K562 (cell line): ENCODE measurements around the gene SIRT3. TPM values are rescaled to one million over a fixed set of nuclear protein-coding genes. Genes with fewer than 3 reads are reported as not detected.
A peak's percentile ranks its signal among the peaks of the same experiment; 100 is the strongest.

ENCODE experiments used
- ARID1B ChIP-seq: fragments of 450-650 bp; IDR thresholded peaks from 2 replicates; pipeline ENCODE4 v1.6.1; 2016; ENCODE audit warnings: antibody characterized with exemption, mild to moderate bottlenecking, inconsistent platforms
- CBX8 ChIP-seq: fragments of 200-600 bp; sonication (generic); IDR thresholded peaks from 2 replicates; pipeline ENCODE4 v1.6.1; 2012; ENCODE audit warnings: borderline replicate concordance, mixed run types, low read depth, mild to moderate bottlenecking, moderate library complexity, mixed read lengths, low read length, control low read depth, inconsistent platforms; ENCODE audit not compliant: poor library complexity, severe bottlenecking; ENCODE audit errors: extremely low read depth
- CEBPB ChIP-seq: fragments of 450-650 bp; IDR thresholded peaks from 2 replicates; pipeline ENCODE4 v1.6.1; 2016; ENCODE audit warnings: missing genetic modification characterization, missing compliant biosample characterization
- CHCHD3 ChIP-seq: fragments of 250-450 bp; sonication (Bioruptor Pico); IDR thresholded peaks from 2 replicates; pipeline ENCODE4 v2.1.2; 2022; ENCODE audit warnings: mild to moderate bottlenecking
- CREBBP ChIP-seq: IDR thresholded peaks from one replicate; pipeline ENCODE4 v1.6.1; 2012; ENCODE audit warnings: low read depth, mild to moderate bottlenecking, control low read depth, inconsistent platforms, low read length
- FOXK2 ChIP-seq, 2 experiments: fragments of 450-650 bp; IDR thresholded peaks in 1 of 2; conservative IDR thresholded peaks in 1 of 2; 2 replicates each; pipeline ENCODE4 v1.6.1; 2016; ENCODE audit warnings: low read depth in 2 of 2, mild to moderate bottlenecking in 1 of 2
- FOXP1 ChIP-seq: sonication (generic); formaldehyde crosslinking; IDR thresholded peaks from 2 replicates; pipeline ENCODE4 v1.8.0; 2022; ENCODE audit warnings: mild to moderate bottlenecking, missing genetic modification reagents
- GTF2E2 ChIP-seq: fragments of 200-800 bp; sonication (Bioruptor generic); IDR thresholded peaks from 2 replicates; pipeline ENCODE4 v1.6.1; 2016; ENCODE audit warnings: missing genetic modification characterization, missing compliant biosample characterization
- HDAC1 ChIP-seq, 2 experiments: fragments of 450-650 bp; IDR thresholded peaks; 2 replicates each; pipeline ENCODE4 v1.6.1; 2016 to 2017; ENCODE audit warnings: inconsistent platforms in 1 of 2, mild to moderate bottlenecking in 1 of 2, moderate library complexity in 1 of 2
- KAT7 ChIP-seq: sonication (generic); formaldehyde crosslinking; IDR thresholded peaks from 2 replicates; pipeline ENCODE4 v1.8.0; 2022; ENCODE audit warnings: missing genetic modification reagents, mild to moderate bottlenecking, borderline replicate concordance
- MTA1 ChIP-seq: fragments of 450-650 bp; IDR thresholded peaks from 2 replicates; pipeline ENCODE4 v1.6.1; 2017; ENCODE audit warnings: borderline replicate concordance
- NFXL1 ChIP-seq: fragments of 450-650 bp; formaldehyde crosslinking; IDR thresholded peaks from 2 replicates; pipeline ENCODE4 v1.4.0; 2021; ENCODE audit warnings: mild to moderate bottlenecking
- NFYB ChIP-seq: IDR thresholded peaks from 2 replicates; pipeline ENCODE4 v1.6.1; 2011; ENCODE audit warnings: mild to moderate bottlenecking, moderate library complexity; ENCODE audit not compliant: insufficient read length; ENCODE audit errors: extremely low read depth
- NUFIP1 ChIP-seq: fragments of 450-650 bp; IDR thresholded peaks from 2 replicates; pipeline ENCODE4 v1.6.1; 2018; ENCODE audit not compliant: partially characterized antibody
- TEAD4 ChIP-seq, 2 experiments: sonication (generic) in 1 of 2; formaldehyde crosslinking in 1 of 2; IDR thresholded peaks; 2 replicates each; pipeline versions ENCODE4 v1.6.1 to v1.8.0; 2012 to 2022; ENCODE audit warnings: borderline replicate concordance in 1 of 2, inconsistent platforms in 1 of 2, low read length in 1 of 2, mild to moderate bottlenecking in 1 of 2, missing genetic modification reagents in 1 of 2
- TGIF2 ChIP-seq: sonication (generic); formaldehyde crosslinking; IDR thresholded peaks from 2 replicates; pipeline ENCODE4 v1.8.1; 2022; ENCODE audit warnings: mild to moderate bottlenecking, missing genetic modification reagents, moderate library complexity
- XRCC4 ChIP-seq: IDR thresholded peaks from one replicate; pipeline ENCODE4 v1.6.1; 2011; ENCODE audit not compliant: insufficient read depth, insufficient read length; ENCODE audit errors: extremely low read depth
- ZNF174 ChIP-seq: fragments of 250-450 bp; sonication (Bioruptor Pico); IDR thresholded peaks from 2 replicates; pipeline ENCODE4 v1.4.0; 2020; ENCODE audit warnings: mild to moderate bottlenecking
- ZNF766 ChIP-seq: fragments of 200-800 bp; sonication (Bioruptor generic); conservative IDR thresholded peaks from 2 replicates; pipeline ENCODE4 v1.6.1; 2016; ENCODE audit warnings: missing genetic modification characterization, missing compliant biosample characterization
- polyA plus RNA-seq, 8 experiments: library from polyadenylated mRNA; depleted of rRNA in 4 of 8; stranded (reverse) in 5 of 8; unstranded in 3 of 8; fragments of >200 nt; fragmentation: Nextera tagmentation in 2 of 8; fragmentation: Illumina TruSeq in 1 of 8; extraction: Ambion mirVana in 2 of 8; extraction: Trizol in 1 of 8; gene quantifications; 2 replicates each; pipeline versions ENCODE4 v1.2.1 to v1.2.3, GENCODE V29; 2011 to 2014; ENCODE audit warnings: inconsistent platforms in 1 of 8, missing spikeins in 1 of 8
- total RNA-seq, 7 experiments: library from RNA; depleted of rRNA in 6 of 7; stranded (reverse); fragments of >200 nt in 6 of 7; fragmentation: Illumina TruSeq in 2 of 7; extraction: Trizol in 2 of 7; gene quantifications; 2 replicates each; pipeline versions ENCODE4 v1.2.1 to v1.2.3, GENCODE V29; 2011 to 2021; ENCODE audit warnings: low replicate concordance in 1 of 7
- TF ChIP-seq, protein P1 (sequence below): sonication (generic); formaldehyde crosslinking; IDR thresholded peaks from 2 replicates; pipeline ENCODE4 v1.8.0; 2022; ENCODE audit warnings: mild to moderate bottlenecking, missing genetic modification reagents
- TF ChIP-seq, protein P2 (sequence below): sonication (generic); formaldehyde crosslinking; IDR thresholded peaks from 2 replicates; pipeline ENCODE4 v1.9.0; 2022; ENCODE audit warnings: mild to moderate bottlenecking, missing genetic modification reagents
- TF ChIP-seq, protein P3 (sequence below), 2 experiments: fragments of 450-650 bp; conservative IDR thresholded peaks; 2 replicates each; pipeline ENCODE4 v1.6.1; 2017; ENCODE audit warnings: mild to moderate bottlenecking in 2 of 2, moderate library complexity in 2 of 2

SIRT3 gene
- total and polyA plus RNA-seq, 9 of the 15 experiments (the other 6 are each of a cell fraction or from before 2014, with no cell fraction given) = 1.9 to 27.5 (median 14.5) TPM

DNA sequence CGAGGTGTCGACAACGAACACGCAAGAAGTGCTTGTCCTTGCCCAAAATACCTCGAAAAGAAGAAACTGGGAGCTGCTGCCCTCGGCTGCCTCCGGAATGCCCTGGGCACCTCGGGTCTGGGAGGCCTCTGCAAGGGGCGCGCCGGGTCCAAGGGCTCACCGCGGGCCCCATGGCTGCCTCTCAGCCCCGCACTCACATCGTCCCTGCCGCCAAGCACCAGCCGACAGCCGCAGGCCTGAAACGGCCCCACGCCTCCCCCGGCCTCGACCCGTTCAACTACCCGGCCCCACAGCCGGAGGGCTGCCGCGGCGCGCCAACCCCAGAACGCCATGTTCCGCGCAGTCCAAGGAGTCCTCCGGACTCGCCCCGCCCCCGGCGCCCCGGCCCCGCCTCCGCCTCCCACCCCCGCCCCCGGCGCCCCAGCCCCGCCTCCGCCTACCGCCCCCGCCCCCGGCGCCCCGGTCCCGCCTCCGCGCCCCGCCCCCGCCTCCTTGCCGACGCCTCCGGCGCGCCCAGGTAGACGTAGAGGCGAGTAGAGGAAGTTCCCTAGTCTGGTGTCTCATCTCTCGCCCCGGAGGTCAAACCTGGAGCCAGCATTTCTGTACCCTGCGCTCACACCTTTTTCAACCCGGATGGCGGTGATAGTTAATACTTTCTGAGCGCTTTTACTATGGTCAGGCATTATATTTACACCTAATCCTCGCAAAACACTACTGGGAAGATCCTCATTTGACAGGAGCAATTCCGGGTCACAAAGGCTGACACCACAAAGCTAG is at the start of gene SIRT3 (continued):
- no peak for TF ChIP-seq ZNF174 (CRISPR knock-in tag)
- TF ChIP-seq KAT7 = no peak; the same call in 1 of the 2 replicates
- TF ChIP-seq TEAD4 (IDR thresholded peaks at IDR 0.05; ENCODE audit: low read length) = peak; percentile 45
- TF ChIP-seq TEAD4 (CRISPR knock-in tag; IDR thresholded peaks at IDR 0.05; ENCODE audit: borderline replicate concordance) = no peak
- no peak for TF ChIP-seq FOXK2 (conservative IDR thresholded peaks at IDR 0.05 in 1 of 2, IDR thresholded peaks at IDR 0.05 in 1 of 2; ENCODE audit: low read depth in 2 of 2)
- TF ChIP-seq XRCC4 = no peak
- TF ChIP-seq, protein P1, sequence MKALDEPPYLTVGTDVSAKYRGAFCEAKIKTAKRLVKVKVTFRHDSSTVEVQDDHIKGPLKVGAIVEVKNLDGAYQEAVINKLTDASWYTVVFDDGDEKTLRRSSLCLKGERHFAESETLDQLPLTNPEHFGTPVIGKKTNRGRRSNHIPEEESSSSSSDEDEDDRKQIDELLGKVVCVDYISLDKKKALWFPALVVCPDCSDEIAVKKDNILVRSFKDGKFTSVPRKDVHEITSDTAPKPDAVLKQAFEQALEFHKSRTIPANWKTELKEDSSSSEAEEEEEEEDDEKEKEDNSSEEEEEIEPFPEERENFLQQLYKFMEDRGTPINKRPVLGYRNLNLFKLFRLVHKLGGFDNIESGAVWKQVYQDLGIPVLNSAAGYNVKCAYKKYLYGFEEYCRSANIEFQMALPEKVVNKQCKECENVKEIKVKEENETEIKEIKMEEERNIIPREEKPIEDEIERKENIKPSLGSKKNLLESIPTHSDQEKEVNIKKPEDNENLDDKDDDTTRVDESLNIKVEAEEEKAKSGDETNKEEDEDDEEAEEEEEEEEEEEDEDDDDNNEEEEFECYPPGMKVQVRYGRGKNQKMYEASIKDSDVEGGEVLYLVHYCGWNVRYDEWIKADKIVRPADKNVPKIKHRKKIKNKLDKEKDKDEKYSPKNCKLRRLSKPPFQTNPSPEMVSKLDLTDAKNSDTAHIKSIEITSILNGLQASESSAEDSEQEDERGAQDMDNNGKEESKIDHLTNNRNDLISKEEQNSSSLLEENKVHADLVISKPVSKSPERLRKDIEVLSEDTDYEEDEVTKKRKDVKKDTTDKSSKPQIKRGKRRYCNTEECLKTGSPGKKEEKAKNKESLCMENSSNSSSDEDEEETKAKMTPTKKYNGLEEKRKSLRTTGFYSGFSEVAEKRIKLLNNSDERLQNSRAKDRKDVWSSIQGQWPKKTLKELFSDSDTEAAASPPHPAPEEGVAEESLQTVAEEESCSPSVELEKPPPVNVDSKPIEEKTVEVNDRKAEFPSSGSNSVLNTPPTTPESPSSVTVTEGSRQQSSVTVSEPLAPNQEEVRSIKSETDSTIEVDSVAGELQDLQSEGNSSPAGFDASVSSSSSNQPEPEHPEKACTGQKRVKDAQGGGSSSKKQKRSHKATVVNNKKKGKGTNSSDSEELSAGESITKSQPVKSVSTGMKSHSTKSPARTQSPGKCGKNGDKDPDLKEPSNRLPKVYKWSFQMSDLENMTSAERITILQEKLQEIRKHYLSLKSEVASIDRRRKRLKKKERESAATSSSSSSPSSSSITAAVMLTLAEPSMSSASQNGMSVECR (CRISPR knock-in tag) = no peak
- TF ChIP-seq, protein P2, sequence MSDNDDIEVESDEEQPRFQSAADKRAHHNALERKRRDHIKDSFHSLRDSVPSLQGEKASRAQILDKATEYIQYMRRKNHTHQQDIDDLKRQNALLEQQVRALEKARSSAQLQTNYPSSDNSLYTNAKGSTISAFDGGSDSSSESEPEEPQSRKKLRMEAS = peak; percentile 14; the same call in 1 of the 2 replicates
- no peak for TF ChIP-seq NUFIP1
- peak; percentile 19; the same call in 1 of the 2 replicates for TF ChIP-seq FOXP1 (CRISPR knock-in tag)
- no peak for TF ChIP-seq CREBBP
- no peak for TF ChIP-seq ARID1B
- no peak for TF ChIP-seq CBX8
- no peak for TF ChIP-seq NFYB
- TF ChIP-seq CHCHD3 (CRISPR knock-in tag) = no peak
- TF ChIP-seq GTF2E2 = no peak
- peak; percentile 49; the same call in 1 of the 2 replicates for TF ChIP-seq ZNF766 (CRISPR knock-in tag)
- peak; percentile 73 for TF ChIP-seq MTA1
- TF ChIP-seq, protein P3, sequence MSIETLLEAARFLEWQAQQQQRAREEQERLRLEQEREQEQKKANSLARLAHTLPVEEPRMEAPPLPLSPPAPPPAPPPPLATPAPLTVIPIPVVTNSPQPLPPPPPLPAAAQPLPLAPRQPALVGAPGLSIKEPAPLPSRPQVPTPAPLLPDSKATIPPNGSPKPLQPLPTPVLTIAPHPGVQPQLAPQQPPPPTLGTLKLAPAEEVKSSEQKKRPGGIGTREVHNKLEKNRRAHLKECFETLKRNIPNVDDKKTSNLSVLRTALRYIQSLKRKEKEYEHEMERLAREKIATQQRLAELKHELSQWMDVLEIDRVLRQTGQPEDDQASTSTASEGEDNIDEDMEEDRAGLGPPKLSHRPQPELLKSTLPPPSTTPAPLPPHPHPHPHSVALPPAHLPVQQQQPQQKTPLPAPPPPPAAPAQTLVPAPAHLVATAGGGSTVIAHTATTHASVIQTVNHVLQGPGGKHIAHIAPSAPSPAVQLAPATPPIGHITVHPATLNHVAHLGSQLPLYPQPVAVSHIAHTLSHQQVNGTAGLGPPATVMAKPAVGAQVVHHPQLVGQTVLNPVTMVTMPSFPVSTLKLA (conservative IDR thresholded peaks at IDR 0.05) = no peak; a peak in 2 of 4 replicates
- TF ChIP-seq TGIF2 = no peak
- no peak for TF ChIP-seq CEBPB (tag)
- TF ChIP-seq NFXL1 (CRISPR knock-in tag) = no peak
- peak in 1 of 2 experiments; percentile 80; a peak in 2 of 4 replicates for TF ChIP-seq HDAC1 (IDR thresholded peaks at IDR 0.05)
